ENCODE results near the gene BCAM.

BCAM gene

GRCh38 chr19:44807162-44807561 is 1.7 kb upstream of the BCAM start:
- no peak overlapping the region for H4K8ac ChIP-seq (ENCODE audit: low read depth, low read length)
- no peak for DNase-seq

GRCh38 chr19:44807652-44808462 is 1.0 kb upstream of the BCAM start:
- no peak overlapping the region for H3K4me2 ChIP-seq (ENCODE audit: low read length)
- H4K8ac ChIP-seq (ENCODE audit: low read depth, low read length) = no peak overlapping the region
- H2BK15ac ChIP-seq (replicated peaks; ENCODE audit: low read depth) = no peak overlapping the region
- no peak overlapping the region for H2BK5ac ChIP-seq (ENCODE audit: low read length)
- H3K79me1 ChIP-seq (ENCODE audit: low read length) = no peaks in the 10 kb centered on the region
- H3K4me3 ChIP-seq (ENCODE audit: low read length) = no peak overlapping the region
- H3K4me1 ChIP-seq (ENCODE audit: control insufficient read depth, low read depth, low read length) = peaks cover 3% of the 10 kb centered on the region
- H3K56ac ChIP-seq (ENCODE audit: low read length) = no peak overlapping the region
- H3K79me2 ChIP-seq (ENCODE audit: control insufficient read depth, insufficient read depth, low read length) = no peaks in the 10 kb centered on the region
- no peaks in the 10 kb centered on the region for H3K36me3 ChIP-seq (ENCODE audit: control insufficient read depth, insufficient read depth, low read length)
- no peak overlapping the region for H3K18ac ChIP-seq (ENCODE audit: low read length)
- H3K23ac ChIP-seq (ENCODE audit: low read length) = no peak overlapping the region
- no peak overlapping the region for H2AK5ac ChIP-seq (ENCODE audit: low read length)
- no peak overlapping the region for H2BK120ac ChIP-seq (ENCODE audit: low read depth, low read length)
- H3K4ac ChIP-seq (ENCODE audit: low read depth, low read length) = no peak overlapping the region
- H3K27me3 ChIP-seq (ENCODE audit: insufficient read depth, low read length, poor library complexity) = no peaks in the 10 kb centered on the region
- peak; percentile 95 for DNase-seq
- no peak overlapping the region for H4K5ac ChIP-seq (ENCODE audit: low read length)
- no peak overlapping the region for H3K9ac ChIP-seq (ENCODE audit: low read length)
- WGBS (ENCODE audit: extremely low coverage, insufficient coverage, low lambda C conversion rate) = no CpG with 5 or more reads among the region's 14 CpGs
- no peak overlapping the region for H3K27ac ChIP-seq (ENCODE audit: low read depth, low read length)

More at GRCh38 chr19:44807162-44807561, 1.7 kb upstream of the BCAM start:
- H3K23ac ChIP-seq (ENCODE audit: low read length) = no peak overlapping the region
- peaks cover 3% of the 10 kb centered on the region for H3K4me1 ChIP-seq (ENCODE audit: control insufficient read depth, low read depth, low read length)
- H3K4ac ChIP-seq (ENCODE audit: low read depth, low read length) = no peak overlapping the region
- no peak overlapping the region for H3K4me2 ChIP-seq (ENCODE audit: low read length)
- H3K79me1 ChIP-seq (ENCODE audit: low read length) = no peaks in the 10 kb centered on the region
- no peak overlapping the region for H2BK5ac ChIP-seq (ENCODE audit: low read length)
- H3K4me3 ChIP-seq (ENCODE audit: low read length) = no peak overlapping the region
- no peak overlapping the region for H3K56ac ChIP-seq (ENCODE audit: low read length)
- no peak overlapping the region for H3K18ac ChIP-seq (ENCODE audit: low read length)
- no peak overlapping the region for H2BK15ac ChIP-seq (replicated peaks; ENCODE audit: low read depth)
- no peaks in the 10 kb centered on the region for H3K27me3 ChIP-seq (ENCODE audit: insufficient read depth, low read length, poor library complexity)
- no peak overlapping the region for H2BK120ac ChIP-seq (ENCODE audit: low read depth, low read length)
- H3K27ac ChIP-seq (ENCODE audit: low read depth, low read length) = no peak overlapping the region
- whole genome bisulfite sequencing (ENCODE audit: extremely low coverage, insufficient coverage, low lambda C conversion rate) = no CpG with 5 or more reads among the region's 5 CpGs
- H4K5ac ChIP-seq (ENCODE audit: low read length) = no peak overlapping the region
- H2AK5ac ChIP-seq (ENCODE audit: low read length) = no peak overlapping the region
- no peaks in the 10 kb centered on the region for H3K79me2 ChIP-seq (ENCODE audit: control insufficient read depth, insufficient read depth, low read length)
- H3K36me3 ChIP-seq (ENCODE audit: control insufficient read depth, insufficient read depth, low read length) = no peaks in the 10 kb centered on the region
- no peak overlapping the region for H3K9ac ChIP-seq (ENCODE audit: low read length)

- no peak overlapping the region for H2BK15ac ChIP-seq (replicated peaks; ENCODE audit: low read depth)
- H3K4me2 ChIP-seq (ENCODE audit: low read length) = no peak overlapping the region
- no peak overlapping the region for H2BK120ac ChIP-seq (ENCODE audit: low read depth, low read length)
- no peak overlapping the region for H2BK5ac ChIP-seq (ENCODE audit: low read length)
- no peak overlapping the region for H3K4ac ChIP-seq (ENCODE audit: low read depth, low read length)
- H3K56ac ChIP-seq (ENCODE audit: low read length) = peak overlapping the region; percentile 77
- H3K27me3 ChIP-seq (ENCODE audit: insufficient read depth, low read length, poor library complexity) = no peaks in the 10 kb centered on the region
- no CpG with 5 or more reads among the region's 7 CpGs for WGBS (ENCODE audit: extremely low coverage, insufficient coverage, low lambda C conversion rate)
- no peaks in the 10 kb centered on the region for H3K79me2 ChIP-seq (ENCODE audit: control insufficient read depth, insufficient read depth, low read length)
- no peak overlapping the region for H3K27ac ChIP-seq (ENCODE audit: low read depth, low read length)
- no peak overlapping the region for H2AK5ac ChIP-seq (ENCODE audit: low read length)
- H3K18ac ChIP-seq (ENCODE audit: low read length) = no peak overlapping the region
- H3K23ac ChIP-seq (ENCODE audit: low read length) = no peak overlapping the region
- peaks cover 3% of the 10 kb centered on the region for H3K4me1 ChIP-seq (ENCODE audit: control insufficient read depth, low read depth, low read length)
- peak overlapping the region; percentile 58 for H3K9ac ChIP-seq (ENCODE audit: low read length)
- H4K5ac ChIP-seq (ENCODE audit: low read length) = no peak overlapping the region
- H4K8ac ChIP-seq (ENCODE audit: low read depth, low read length) = no peak overlapping the region
- no peak for DNase-seq
- no peaks in the 10 kb centered on the region for H3K36me3 ChIP-seq (ENCODE audit: control insufficient read depth, insufficient read depth, low read length)
- H3K79me1 ChIP-seq (ENCODE audit: low read length) = no peaks in the 10 kb centered on the region
- H3K4me3 ChIP-seq (ENCODE audit: low read length) = no peak overlapping the region
These were observed 802 bp downstream of the BCAM start for GRCh38 chr19:44809577-44810233.

- Histone ChIP-seq H3K27ac (ENCODE audit: low read depth, low read length) (no peak overlapping the region), H3K9ac (ENCODE audit: low read length) (no peak overlapping the region), H3K56ac (ENCODE audit: low read length) (no peak overlapping the region), H3K4ac (ENCODE audit: low read depth, low read length) (no peak overlapping the region), H3K79me2 (ENCODE audit: control insufficient read depth, insufficient read depth, low read length) (no peaks in the 10 kb centered on the region), H2AK5ac (ENCODE audit: low read length) (no peak overlapping the region), H3K4me3 (ENCODE audit: low read length) (no peak overlapping the region), H3K27me3 (ENCODE audit: insufficient read depth, low read length, poor library complexity) (no peaks in the 10 kb centered on the region), H3K4me2 (ENCODE audit: low read length) (no peak overlapping the region), H3K18ac (ENCODE audit: low read length) (no peak overlapping the region), H4K5ac (ENCODE audit: low read length) (no peak overlapping the region), H2BK15ac (replicated peaks; ENCODE audit: low read depth) (no peak overlapping the region), H4K8ac (ENCODE audit: low read depth, low read length) (no peak overlapping the region), H2BK5ac (ENCODE audit: low read length) (no peak overlapping the region), H2BK120ac (ENCODE audit: low read depth, low read length) (no peak overlapping the region), H3K23ac (ENCODE audit: low read length) (no peak overlapping the region), H3K79me1 (ENCODE audit: low read length) (no peaks in the 10 kb centered on the region), H3K4me1 (ENCODE audit: control insufficient read depth, low read depth, low read length) (peaks cover 3% of the 10 kb centered on the region), H3K36me3 (ENCODE audit: control insufficient read depth, insufficient read depth, low read length) (no peaks in the 10 kb centered on the region)
- DNase-seq = no peak
- WGBS (ENCODE audit: extremely low coverage, insufficient coverage, low lambda C conversion rate) = no CpG with 5 or more reads among the region's 13 CpGs
These were observed 1.6 kb downstream of the BCAM start for GRCh38 chr19:44810234-44811121.

- Histone ChIP-seq H3K18ac (ENCODE audit: low read length) (no peak overlapping the region), H3K27me3 (ENCODE audit: insufficient read depth, low read length, poor library complexity) (no peaks in the 10 kb centered on the region), H3K4me2 (ENCODE audit: low read length) (no peak overlapping the region), H2BK120ac (ENCODE audit: low read depth, low read length) (no peak overlapping the region), H4K8ac (ENCODE audit: low read depth, low read length) (no peak overlapping the region), H3K4me3 (ENCODE audit: low read length) (no peak overlapping the region), H3K36me3 (ENCODE audit: control insufficient read depth, insufficient read depth, low read length) (no peaks in the 10 kb centered on the region), H3K79me2 (ENCODE audit: control insufficient read depth, insufficient read depth, low read length) (no peaks in the 10 kb centered on the region), H3K4me1 (ENCODE audit: control insufficient read depth, low read depth, low read length) (peaks cover 3% of the 10 kb centered on the region), H2BK5ac (ENCODE audit: low read length) (no peak overlapping the region), H3K79me1 (ENCODE audit: low read length) (no peaks in the 10 kb centered on the region), H3K56ac (ENCODE audit: low read length) (no peak overlapping the region), H3K9ac (ENCODE audit: low read length) (no peak overlapping the region), H3K23ac (ENCODE audit: low read length) (no peak overlapping the region), H2BK15ac (replicated peaks; ENCODE audit: low read depth) (no peak overlapping the region), H3K4ac (ENCODE audit: low read depth, low read length) (no peak overlapping the region), H3K27ac (ENCODE audit: low read depth, low read length) (no peak overlapping the region), H4K5ac (ENCODE audit: low read length) (no peak overlapping the region), H2AK5ac (ENCODE audit: low read length) (no peak overlapping the region)
- WGBS (ENCODE audit: extremely low coverage, insufficient coverage, low lambda C conversion rate) = no CpG with 5 or more reads among the region's 7 CpGs
- no peak for DNase-seq
These were observed 2.2 kb downstream of the BCAM start for GRCh38 chr19:44811122-44811419.

All from mesendoderm (in vitro differentiated cells).